Loucy (cell line): ENCODE data around the gene ZCCHC4.

ENCODE experiments used
- H2AFZ ChIP-seq: fragments of 200-600 bp; sonication (generic); 2 replicates; pipeline ENCODE4 v1.6.0; 2016; ENCODE audit warnings: antibody characterized with exemption, mild to moderate bottlenecking, low read length, moderate library complexity
- H3F3A ChIP-seq: fragments of 200-600 bp; 2 replicates; pipeline ENCODE4 v1.6.0; 2016; ENCODE audit warnings: antibody characterized with exemption, low read depth, mild to moderate bottlenecking
- H3K27me3 ChIP-seq: fragments of 200-600 bp; sonication (generic); 2 replicates; pipeline ENCODE4 v1.6.1; 2014; ENCODE audit warnings: low read length, mild to moderate bottlenecking; ENCODE audit not compliant: insufficient read depth, poor library complexity, severe bottlenecking
- H3K36me3 ChIP-seq: fragments of 200-600 bp; sonication (generic); 2 replicates; pipeline ENCODE4 v1.6.1; 2016; ENCODE audit warnings: low read length; ENCODE audit not compliant: insufficient read depth
- H3K4me1 ChIP-seq: fragments of 200-600 bp; sonication (generic); 2 replicates; pipeline ENCODE4 v1.5.1; 2014; ENCODE audit warnings: low read length, mild to moderate bottlenecking; ENCODE audit not compliant: insufficient read depth, poor library complexity, severe bottlenecking
- H3K4me2 ChIP-seq: fragments of 200-600 bp; sonication (generic); 2 replicates; pipeline ENCODE4 v1.6.0; 2014; ENCODE audit warnings: antibody characterized with exemption, low read length, low read depth, mild to moderate bottlenecking; ENCODE audit not compliant: poor library complexity, severe bottlenecking
- H3K4me3 ChIP-seq: fragments of 200-600 bp; sonication (generic); 2 replicates; pipeline ENCODE4 v1.5.1; 2014; ENCODE audit warnings: low read length, mild to moderate bottlenecking, mixed read lengths; ENCODE audit not compliant: poor library complexity, severe bottlenecking
- H3K79me2 ChIP-seq: fragments of 200-600 bp; sonication (generic); 2 replicates; pipeline ENCODE4 v1.6.1; 2014; ENCODE audit warnings: low read length; ENCODE audit not compliant: insufficient read depth
- H3K9ac ChIP-seq: fragments of 200-600 bp; sonication (generic); 2 replicates; pipeline ENCODE4 v1.6.0; 2014; ENCODE audit warnings: mild to moderate bottlenecking, low read depth, low read length, moderate library complexity; ENCODE audit not compliant: poor library complexity, severe bottlenecking
- H3K9me2 ChIP-seq: fragments of 200-600 bp; sonication (generic); replicated peaks from 2 replicates; pipeline ENCODE4 v1.6.1; 2016; ENCODE audit warnings: low read depth, low read length, mixed read lengths
- H3K9me3 ChIP-seq: fragments of 200-600 bp; sonication (generic); 2 replicates; pipeline ENCODE4 v1.6.1; 2014; ENCODE audit warnings: mild to moderate bottlenecking, antibody characterized with exemption, low read length, low read depth; ENCODE audit not compliant: insufficient read depth
- H4K20me1 ChIP-seq: fragments of 200-600 bp; sonication (generic); 2 replicates; pipeline ENCODE4 v1.6.0; 2014; ENCODE audit warnings: antibody characterized with exemption, low read length, mild to moderate bottlenecking; ENCODE audit not compliant: insufficient read depth, poor library complexity, severe bottlenecking
- EZH2phosphoT487 ChIP-seq: fragments of 200-600 bp; IDR thresholded peaks from 2 replicates; pipeline ENCODE4 v1.6.1; 2018; ENCODE audit warnings: antibody characterized with exemption, mild to moderate bottlenecking, moderate library complexity, borderline replicate concordance
- TF ChIP-seq, protein P1 (sequence below): fragments of 200-600 bp; sonication (generic); conservative IDR thresholded peaks from 2 replicates; pipeline ENCODE4 v1.5.1; 2014; ENCODE audit warnings: mild to moderate bottlenecking, antibody characterized with exemption, low read length

Gene ZCCHC4

DNA sequence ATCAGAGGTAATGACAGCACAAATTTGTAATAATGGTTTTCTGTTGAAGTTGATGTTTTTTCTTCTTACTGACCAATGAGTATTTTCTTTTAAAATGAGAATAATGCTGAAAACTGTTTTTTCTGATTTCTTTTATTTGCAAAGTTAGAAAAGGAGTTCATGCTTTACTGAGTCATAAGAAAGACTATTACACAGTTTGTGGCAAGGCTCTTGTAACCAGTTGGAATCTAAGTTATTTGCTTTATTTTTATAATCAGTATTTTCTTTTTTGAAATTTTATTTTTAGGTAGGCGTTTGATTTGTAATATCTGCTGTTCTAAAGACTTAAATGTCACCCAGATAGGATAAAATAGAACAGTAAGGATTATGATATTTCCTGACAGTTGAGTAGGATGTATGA lies 89.9 kb downstream of the ZCCHC4 start:
- Histone ChIP-seq H3K79me2 (no peaks in the 10 kb centered on the region), H3K27me3 (no peaks in the 10 kb centered on the region), H3K36me3 (peaks cover 41% of the 10 kb centered on the region; the same call in 1 of the 2 replicates), H3K9ac (no peak overlapping the region), H3K4me1 (no peaks in the 10 kb centered on the region), H3K4me3 (no peak overlapping the region), H4K20me1 (no peaks in the 10 kb centered on the region), H2AFZ (no peak overlapping the region), H3K9me3 (no peaks in the 10 kb centered on the region), H3K4me2 (no peak overlapping the region), H3K9me2 (no peaks in the 10 kb centered on the region), H3F3A (no peaks in the 10 kb centered on the region)
- TF ChIP-seq, protein P1, sequence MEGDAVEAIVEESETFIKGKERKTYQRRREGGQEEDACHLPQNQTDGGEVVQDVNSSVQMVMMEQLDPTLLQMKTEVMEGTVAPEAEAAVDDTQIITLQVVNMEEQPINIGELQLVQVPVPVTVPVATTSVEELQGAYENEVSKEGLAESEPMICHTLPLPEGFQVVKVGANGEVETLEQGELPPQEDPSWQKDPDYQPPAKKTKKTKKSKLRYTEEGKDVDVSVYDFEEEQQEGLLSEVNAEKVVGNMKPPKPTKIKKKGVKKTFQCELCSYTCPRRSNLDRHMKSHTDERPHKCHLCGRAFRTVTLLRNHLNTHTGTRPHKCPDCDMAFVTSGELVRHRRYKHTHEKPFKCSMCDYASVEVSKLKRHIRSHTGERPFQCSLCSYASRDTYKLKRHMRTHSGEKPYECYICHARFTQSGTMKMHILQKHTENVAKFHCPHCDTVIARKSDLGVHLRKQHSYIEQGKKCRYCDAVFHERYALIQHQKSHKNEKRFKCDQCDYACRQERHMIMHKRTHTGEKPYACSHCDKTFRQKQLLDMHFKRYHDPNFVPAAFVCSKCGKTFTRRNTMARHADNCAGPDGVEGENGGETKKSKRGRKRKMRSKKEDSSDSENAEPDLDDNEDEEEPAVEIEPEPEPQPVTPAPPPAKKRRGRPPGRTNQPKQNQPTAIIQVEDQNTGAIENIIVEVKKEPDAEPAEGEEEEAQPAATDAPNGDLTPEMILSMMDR: no peak
- TF ChIP-seq EZH2phosphoT487: no peak

DNA sequence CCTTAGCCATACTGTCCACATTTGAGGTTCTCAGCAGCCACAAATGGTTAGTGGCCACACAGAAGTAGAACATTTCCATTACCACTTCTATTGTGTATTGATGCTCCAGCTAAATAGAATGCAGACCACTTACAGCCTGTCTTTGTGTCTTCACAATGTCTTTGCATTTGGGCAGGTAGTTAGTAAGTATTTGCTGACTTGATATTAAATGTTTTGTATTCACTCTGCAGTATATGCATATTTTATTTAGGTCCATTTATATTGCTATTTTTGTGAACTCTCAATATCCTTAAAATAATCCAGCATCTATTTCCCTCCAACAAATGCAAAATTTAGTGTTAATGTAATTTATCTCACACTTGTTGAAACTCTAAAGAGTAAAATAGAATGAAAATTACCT lies 91.1 kb downstream of the ZCCHC4 start:
- H2AFZ ChIP-seq: no peak overlapping the region
- H3K4me2 ChIP-seq: no peak overlapping the region
- H3K4me3 ChIP-seq: no peak overlapping the region
- H3K79me2 ChIP-seq: no peaks in the 10 kb centered on the region
- no peaks in the 10 kb centered on the region for H3K4me1 ChIP-seq
- H3F3A ChIP-seq: no peaks in the 10 kb centered on the region
- no peaks in the 10 kb centered on the region for H3K9me2 ChIP-seq
- no peaks in the 10 kb centered on the region for H3K27me3 ChIP-seq
- no peaks in the 10 kb centered on the region for H3K9me3 ChIP-seq
- no peaks in the 10 kb centered on the region for H4K20me1 ChIP-seq
- H3K9ac ChIP-seq: no peak overlapping the region
- TF ChIP-seq, protein P1: no peak
- TF ChIP-seq EZH2phosphoT487: no peak
- peaks cover 46% of the 10 kb centered on the region; the same call in 1 of the 2 replicates for H3K36me3 ChIP-seq

DNA sequence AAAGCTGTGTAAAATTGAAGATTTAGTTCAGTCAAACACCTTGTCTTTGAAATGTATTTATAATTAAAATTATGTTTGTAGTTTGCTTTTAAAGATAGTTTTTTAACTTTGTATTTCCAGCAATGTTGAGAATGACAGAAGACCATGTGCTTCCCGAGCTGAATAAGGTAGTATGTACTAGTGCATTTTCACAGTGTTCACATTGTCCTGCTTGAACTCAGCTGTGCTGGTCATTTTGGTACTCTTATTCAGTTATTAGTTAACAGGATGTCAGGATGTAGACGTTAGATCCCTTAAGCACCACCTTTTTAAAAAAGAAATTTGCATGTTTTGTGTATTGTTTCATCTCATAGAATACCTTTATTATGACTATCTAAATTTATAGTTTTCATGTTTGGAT lies 92.9 kb downstream of the ZCCHC4 start:
- Histone ChIP-seq H3K27me3 (no peaks in the 10 kb centered on the region), H3K9me2 (no peaks in the 10 kb centered on the region), H3K79me2 (no peaks in the 10 kb centered on the region), H3K9me3 (no peaks in the 10 kb centered on the region), H3K36me3 (peaks cover 55% of the 10 kb centered on the region; the same call in 1 of the 2 replicates), H3F3A (no peaks in the 10 kb centered on the region), H4K20me1 (no peaks in the 10 kb centered on the region), H3K4me3 (no peak overlapping the region), H3K4me1 (no peaks in the 10 kb centered on the region), H3K9ac (no peak overlapping the region), H3K4me2 (no peak overlapping the region), H2AFZ (no peak overlapping the region)
- TF ChIP-seq, protein P1: no peak
- TF ChIP-seq EZH2phosphoT487: no peak
